Measurements from ENCODE around the gene CDH13. TPM values are rescaled to one million over a fixed set of nuclear protein-coding genes. Genes with fewer than 3 reads are reported as not detected.

CDH13 gene
- polyA plus RNA-seq, 3 donors = 8.2 to 11.2 (median 10.3) TPM

- DNase-seq = no peak
These were observed 413.4 kb downstream of the CDH13 start for GRCh38 chr16:83040174-83040573.

- DNase-seq = no peak
These were observed 417.8 kb downstream of the CDH13 start for GRCh38 chr16:83044589-83044988.

GRCh38 chr16:83045790-83046189, 419.0 kb downstream of the CDH13 start:
- no peak for DNase-seq

- no peak for DNase-seq
These were observed 419.9 kb downstream of the CDH13 start for GRCh38 chr16:83046664-83047063.

GRCh38 chr16:83051451-83051850, 424.7 kb downstream of the CDH13 start:
- DNase-seq = no peak

- DNase-seq = no peak
These were observed 427.5 kb downstream of the CDH13 start for GRCh38 chr16:83054283-83054682.

- no peak for DNase-seq
These were observed 431.6 kb downstream of the CDH13 start for GRCh38 chr16:83058376-83058775.

GRCh38 chr16:83059237-83059636, 432.5 kb downstream of the CDH13 start:
- DNase-seq = peak; percentile 36

- DNase-seq = no peak
These were observed 439.2 kb downstream of the CDH13 start for GRCh38 chr16:83066011-83066410.

GRCh38 chr16:83066881-83067280, 440.1 kb downstream of the CDH13 start:
- DNase-seq = no peak

GRCh38 chr16:83068686-83069085, 441.9 kb downstream of the CDH13 start:
- no peak for DNase-seq

- DNase-seq = no peak
These were observed 443.8 kb downstream of the CDH13 start for GRCh38 chr16:83070416-83071209.

GRCh38 chr16:83075956-83076355, 449.2 kb downstream of the CDH13 start:
- no peak for DNase-seq

GRCh38 chr16:83083361-83083760, 456.6 kb downstream of the CDH13 start:
- no peak for DNase-seq

GRCh38 chr16:83085660-83086059, 458.9 kb downstream of the CDH13 start:
- DNase-seq = no peak

GRCh38 chr16:83095941-83096692, 469.3 kb downstream of the CDH13 start:
- DNase-seq = no peak

GRCh38 chr16:83098536-83098935, 471.8 kb downstream of the CDH13 start:
- DNase-seq = no peak

- DNase-seq = no peak
These were observed 473.9 kb downstream of the CDH13 start for GRCh38 chr16:83100679-83101078.

- no peak for DNase-seq
These were observed 475.6 kb downstream of the CDH13 start for GRCh38 chr16:83102336-83102735.

GRCh38 chr16:83105279-83106077, 478.7 kb downstream of the CDH13 start:
- no peak for DNase-seq

- no peak for DNase-seq
These were observed 482.8 kb downstream of the CDH13 start for GRCh38 chr16:83109490-83110125.

GRCh38 chr16:83110269-83110668, 483.5 kb downstream of the CDH13 start:
- DNase-seq = no peak
